SU-DHL-6 (cell line): ENCODE results near the gene CTCFL.

Experiments used
- H2AFZ ChIP-seq: fragments of 200-600 bp; sonication (generic); 2 replicates; pipeline ENCODE4 v1.6.1; 2014; ENCODE audit warnings: low read depth, mild to moderate bottlenecking, moderate library complexity, mixed read lengths, antibody characterized with exemption, low read length; ENCODE audit not compliant: severe bottlenecking
- H3F3A ChIP-seq: fragments of 200-600 bp; shearing (Covaris generic); 2 replicates; pipeline ENCODE4 v1.6.0; 2016; ENCODE audit warnings: antibody characterized with exemption, mild to moderate bottlenecking; ENCODE audit not compliant: insufficient read depth
- H3K27ac ChIP-seq: fragments of 200-600 bp; sonication (generic); 2 replicates; pipeline ENCODE4 v1.5.1; 2016; ENCODE audit warnings: low read depth, mild to moderate bottlenecking, low read length, moderate library complexity, mixed read lengths
- H3K27me3 ChIP-seq: fragments of 200-600 bp; sonication (generic), shearing (Covaris generic); 2 replicates; pipeline ENCODE4 v1.6.0; 2014; ENCODE audit warnings: mild to moderate bottlenecking, low read length
- H3K36me3 ChIP-seq: fragments of 200-600 bp; sonication (generic); 2 replicates; pipeline ENCODE4 v1.6.1; 2014; ENCODE audit warnings: mild to moderate bottlenecking, low read length, mixed read lengths
- H3K4me2 ChIP-seq: fragments of 300-600, 200-600 bp; shearing (Covaris generic), sonication (generic); 2 replicates; pipeline ENCODE4 v1.6.0; 2014; ENCODE audit warnings: low read length, low read depth, mild to moderate bottlenecking; ENCODE audit not compliant: poor library complexity, severe bottlenecking
- H3K4me3 ChIP-seq: fragments of 200-600 bp; sonication (generic); 2 replicates; pipeline ENCODE4 v1.5.1; 2014; ENCODE audit warnings: antibody characterized with exemption, low read length, mild to moderate bottlenecking, mixed read lengths; ENCODE audit not compliant: insufficient read depth, poor library complexity, severe bottlenecking
- H3K79me2 ChIP-seq: fragments of 200-600 bp; sonication (generic); 2 replicates; pipeline ENCODE4 v1.6.1; 2014; ENCODE audit warnings: mild to moderate bottlenecking, low read length, moderate library complexity; ENCODE audit not compliant: insufficient read depth
- H3K9ac ChIP-seq: fragments of 200-600 bp; sonication (generic); 2 replicates; pipeline ENCODE4 v1.7.0; 2014; ENCODE audit warnings: mild to moderate bottlenecking, low read length
- H3K9me2 ChIP-seq: fragments of 200-600 bp; sonication (generic); replicated peaks from 2 replicates; pipeline ENCODE4 v1.6.1; 2014; ENCODE audit warnings: low read length; ENCODE audit not compliant: insufficient read depth
- H3K9me3 ChIP-seq: fragments of 200-600 bp; sonication (generic); 2 replicates; pipeline ENCODE4 v1.6.1; 2014; ENCODE audit warnings: low read length, mixed read lengths; ENCODE audit not compliant: insufficient read depth
- H4K20me1 ChIP-seq: fragments of 200-600 bp; sonication (generic); 2 replicates; pipeline ENCODE4 v1.6.1; 2014; ENCODE audit warnings: low read depth, mild to moderate bottlenecking, antibody characterized with exemption, low read length, moderate library complexity, mixed read lengths
- EZH2phosphoT487 ChIP-seq: fragments of 200-600 bp; sonication (generic), shearing (Covaris generic); conservative IDR thresholded peaks from 2 replicates; pipeline ENCODE4 v1.6.1; 2018; ENCODE audit warnings: mild to moderate bottlenecking, antibody characterized with exemption, low read length, moderate library complexity, mixed read lengths
- TF ChIP-seq, protein P1 (sequence below): fragments of 200-600 bp; sonication (generic); IDR thresholded peaks from one replicate; pipeline ENCODE4 v1.5.1; 2017; ENCODE audit warnings: antibody characterized with exemption, mild to moderate bottlenecking, low read length, moderate library complexity; ENCODE audit not compliant: insufficient read depth, poor library complexity, severe bottlenecking

CTCFL gene

DNA sequence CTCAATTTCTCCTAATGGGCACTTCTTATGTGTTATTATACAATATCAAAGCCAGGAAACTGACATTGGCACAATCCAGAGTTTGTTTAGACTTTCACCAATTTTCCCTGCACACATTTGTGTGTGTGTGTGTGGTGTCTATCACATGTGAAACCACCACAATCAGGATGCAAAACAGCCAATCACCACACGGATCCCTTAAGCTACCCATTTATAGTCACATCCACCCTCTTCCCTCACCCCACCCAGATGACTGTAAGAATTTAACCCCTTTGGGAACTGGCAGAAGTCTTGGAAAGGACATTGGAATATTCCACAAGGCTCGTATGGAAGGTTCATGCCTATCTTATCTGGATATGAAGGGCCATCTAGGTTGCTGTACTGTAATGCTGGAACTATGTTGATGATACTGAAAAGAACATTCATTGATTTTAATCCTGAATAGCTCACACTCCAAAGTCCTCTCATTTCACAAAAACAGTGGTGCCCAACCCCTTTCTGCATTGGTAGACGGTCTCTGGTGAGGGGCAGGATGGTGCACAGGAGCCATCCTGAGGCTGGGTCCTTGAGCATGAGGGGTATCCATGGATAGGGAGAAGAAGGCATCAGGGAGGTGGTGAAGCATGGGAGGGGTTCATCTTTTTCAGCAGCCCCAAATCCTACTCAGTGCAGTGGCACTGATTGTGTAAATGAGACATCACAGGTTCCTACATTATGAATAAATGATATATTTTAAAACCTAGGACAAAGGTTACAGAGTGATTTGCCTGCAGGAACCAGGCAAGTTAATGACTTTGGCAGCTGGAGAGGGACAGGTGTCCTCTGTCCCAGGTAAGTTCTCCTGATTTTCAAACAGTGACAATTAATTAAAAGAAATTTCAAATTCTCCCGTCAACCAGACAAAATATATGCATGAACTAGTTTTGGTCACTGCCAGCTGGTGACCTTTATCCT lies 12.1 kb upstream of the CTCFL start:
- Histone ChIP-seq H3K36me3 (no peaks in the 10 kb centered on the region), H3K9ac (no peak overlapping the region), H3F3A (no peaks in the 10 kb centered on the region), H3K27ac (no peak overlapping the region), H3K4me3 (no peak overlapping the region), H3K9me2 (no peaks in the 10 kb centered on the region), H3K9me3 (no peaks in the 10 kb centered on the region), H3K79me2 (no peaks in the 10 kb centered on the region), H2AFZ (no peak overlapping the region), H3K4me2 (no peak overlapping the region), H3K27me3 (no peaks in the 10 kb centered on the region), H4K20me1 (no peaks in the 10 kb centered on the region)
- no peak for TF ChIP-seq EZH2phosphoT487

DNA sequence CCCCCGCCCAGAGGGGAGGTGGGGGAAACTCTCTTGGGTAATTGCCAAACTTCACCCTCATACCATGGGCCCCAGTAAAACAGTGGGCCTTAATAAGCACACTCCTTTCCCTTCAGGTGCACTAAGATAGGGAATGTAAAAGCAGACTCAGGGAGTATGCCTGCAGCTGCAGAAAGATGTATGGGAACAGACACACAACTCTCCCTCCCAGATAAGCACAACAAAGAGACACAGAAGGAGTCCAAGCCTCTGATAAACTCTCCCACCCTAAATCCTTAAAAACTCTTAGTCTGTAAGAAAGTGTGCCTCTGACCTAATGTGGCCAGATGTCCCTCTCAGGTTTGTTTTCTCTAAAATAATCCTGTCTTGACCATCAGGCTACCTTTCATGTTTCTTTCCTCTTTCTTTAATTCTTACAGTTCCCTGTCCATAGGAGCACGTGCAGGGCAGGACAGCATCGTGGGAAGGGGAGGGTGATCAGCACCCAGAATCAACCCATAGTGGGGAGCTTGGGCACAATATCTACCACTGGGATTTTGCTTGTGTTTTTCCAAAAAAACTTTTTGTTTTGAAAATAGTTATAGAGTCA lies 11.3 kb upstream of the CTCFL start:
- no peaks in the 10 kb centered on the region for H3K9me2 ChIP-seq
- H3K4me2 ChIP-seq: no peak overlapping the region
- no peak overlapping the region for H2AFZ ChIP-seq
- H3K36me3 ChIP-seq: no peaks in the 10 kb centered on the region
- no peaks in the 10 kb centered on the region for H3K9me3 ChIP-seq
- no peak for TF ChIP-seq EZH2phosphoT487
- TF ChIP-seq, protein P1, sequence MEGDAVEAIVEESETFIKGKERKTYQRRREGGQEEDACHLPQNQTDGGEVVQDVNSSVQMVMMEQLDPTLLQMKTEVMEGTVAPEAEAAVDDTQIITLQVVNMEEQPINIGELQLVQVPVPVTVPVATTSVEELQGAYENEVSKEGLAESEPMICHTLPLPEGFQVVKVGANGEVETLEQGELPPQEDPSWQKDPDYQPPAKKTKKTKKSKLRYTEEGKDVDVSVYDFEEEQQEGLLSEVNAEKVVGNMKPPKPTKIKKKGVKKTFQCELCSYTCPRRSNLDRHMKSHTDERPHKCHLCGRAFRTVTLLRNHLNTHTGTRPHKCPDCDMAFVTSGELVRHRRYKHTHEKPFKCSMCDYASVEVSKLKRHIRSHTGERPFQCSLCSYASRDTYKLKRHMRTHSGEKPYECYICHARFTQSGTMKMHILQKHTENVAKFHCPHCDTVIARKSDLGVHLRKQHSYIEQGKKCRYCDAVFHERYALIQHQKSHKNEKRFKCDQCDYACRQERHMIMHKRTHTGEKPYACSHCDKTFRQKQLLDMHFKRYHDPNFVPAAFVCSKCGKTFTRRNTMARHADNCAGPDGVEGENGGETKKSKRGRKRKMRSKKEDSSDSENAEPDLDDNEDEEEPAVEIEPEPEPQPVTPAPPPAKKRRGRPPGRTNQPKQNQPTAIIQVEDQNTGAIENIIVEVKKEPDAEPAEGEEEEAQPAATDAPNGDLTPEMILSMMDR: no peak
- H3F3A ChIP-seq: no peaks in the 10 kb centered on the region
- H3K9ac ChIP-seq: no peak overlapping the region
- H4K20me1 ChIP-seq: no peaks in the 10 kb centered on the region
- H3K27ac ChIP-seq: no peak overlapping the region
- H3K4me3 ChIP-seq: no peak overlapping the region
- no peaks in the 10 kb centered on the region for H3K79me2 ChIP-seq
- H3K27me3 ChIP-seq: no peaks in the 10 kb centered on the region

DNA sequence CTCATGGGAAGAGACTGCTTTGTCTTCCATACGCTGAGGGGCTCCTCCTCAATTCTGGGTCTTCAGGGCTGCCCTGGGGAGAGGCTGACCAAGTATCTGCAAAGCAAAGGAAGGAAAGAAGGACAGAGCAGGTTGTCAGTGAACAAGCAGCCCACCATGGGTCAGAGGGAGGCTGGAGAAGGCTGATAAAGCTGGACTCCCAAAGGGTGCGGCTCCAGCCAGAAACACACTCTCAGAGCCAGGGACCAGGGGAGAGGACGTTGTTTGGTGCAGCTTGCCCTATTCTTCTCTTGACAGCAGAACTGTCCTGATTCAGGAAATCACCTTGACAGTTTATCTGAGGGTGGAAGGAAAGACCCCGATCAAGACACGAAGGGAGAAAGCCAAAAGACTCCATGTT lies 10.4 kb upstream of the CTCFL start:
- Histone ChIP-seq H3K79me2 (no peaks in the 10 kb centered on the region), H3F3A (no peaks in the 10 kb centered on the region), H3K9ac (no peak overlapping the region), H3K4me3 (no peak overlapping the region), H2AFZ (no peak overlapping the region), H3K36me3 (no peaks in the 10 kb centered on the region), H3K27ac (no peak overlapping the region), H3K4me2 (no peak overlapping the region), H4K20me1 (no peaks in the 10 kb centered on the region), H3K27me3 (no peaks in the 10 kb centered on the region), H3K9me3 (no peaks in the 10 kb centered on the region), H3K9me2 (no peaks in the 10 kb centered on the region)
- TF ChIP-seq EZH2phosphoT487: no peak
- TF ChIP-seq, protein P1: no peak

DNA sequence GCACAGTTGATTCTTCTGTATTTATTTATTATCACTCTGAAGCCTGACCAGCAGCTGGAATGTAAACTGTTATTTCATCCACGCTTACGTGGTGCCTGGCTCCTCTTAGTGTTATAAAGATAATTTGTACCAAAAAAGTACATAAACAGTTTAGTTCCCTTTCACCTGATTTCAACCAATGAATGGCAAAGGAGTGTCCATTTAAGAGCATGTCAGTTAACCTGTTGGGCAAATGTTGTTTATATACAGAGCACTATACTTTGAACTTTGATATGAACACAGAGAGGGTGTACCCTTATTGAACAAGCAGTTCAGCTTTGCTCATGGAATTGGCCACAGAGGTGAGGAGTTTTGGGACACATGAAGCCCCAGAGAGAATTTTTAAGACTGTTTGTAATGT lies 7.2 kb upstream of the CTCFL start:
- TF ChIP-seq, protein P1: no peak
- no peaks in the 10 kb centered on the region for H3K9me3 ChIP-seq
- no peak overlapping the region for H2AFZ ChIP-seq
- H3K9ac ChIP-seq: no peak overlapping the region
- no peak overlapping the region for H3K4me2 ChIP-seq
- no peaks in the 10 kb centered on the region for H3K36me3 ChIP-seq
- H4K20me1 ChIP-seq: no peaks in the 10 kb centered on the region
- no peaks in the 10 kb centered on the region for H3K79me2 ChIP-seq
- H3K27me3 ChIP-seq: no peaks in the 10 kb centered on the region
- H3K4me3 ChIP-seq: no peak overlapping the region
- H3K9me2 ChIP-seq: no peaks in the 10 kb centered on the region
- no peak overlapping the region for H3K27ac ChIP-seq
- H3F3A ChIP-seq: no peaks in the 10 kb centered on the region
